Measurements from ENCODE around the gene RTP3. TPM values are rescaled to one million over a fixed set of nuclear protein-coding genes. Genes with fewer than 3 reads are reported as not detected.
"Not testable (repeated sequence)": the region's sequence is repeated elsewhere in the genome, so short reads cannot be mapped to it uniquely, and the experiment has no call there.

Gene RTP3
- total and polyA plus RNA-seq, 12 donors: not detected

DNA sequence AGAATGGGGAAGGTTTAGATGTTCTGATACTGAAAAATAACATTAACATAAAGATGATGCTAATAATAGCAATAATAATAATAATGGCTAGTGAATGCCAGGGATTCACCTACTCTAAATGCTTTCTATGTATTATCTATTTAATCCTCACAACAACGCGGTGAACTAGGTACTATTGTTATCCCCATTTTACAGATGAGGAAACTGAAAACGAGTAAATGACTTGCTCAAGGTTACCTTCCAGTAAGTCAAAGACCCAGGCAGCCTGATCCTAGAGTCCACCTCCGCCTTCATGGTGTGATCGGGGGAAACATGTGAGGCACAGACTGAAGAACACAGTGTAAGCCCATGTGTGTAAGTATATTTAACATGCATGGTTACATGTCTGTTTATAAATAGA lies 38.0 kb downstream of the RTP3 start:
- no peak overlapping the region for H3K27ac ChIP-seq
- no peak overlapping the region for H3K4me3 ChIP-seq
- no peaks in the 10 kb centered on the region for H3K27me3 ChIP-seq
- no peaks in the 10 kb centered on the region for H3K4me1 ChIP-seq (replicated peaks in 1 of 2)
- no peak for TF ChIP-seq POLR2A (IDR thresholded peaks at IDR 0.05)
- TF ChIP-seq, protein P1, sequence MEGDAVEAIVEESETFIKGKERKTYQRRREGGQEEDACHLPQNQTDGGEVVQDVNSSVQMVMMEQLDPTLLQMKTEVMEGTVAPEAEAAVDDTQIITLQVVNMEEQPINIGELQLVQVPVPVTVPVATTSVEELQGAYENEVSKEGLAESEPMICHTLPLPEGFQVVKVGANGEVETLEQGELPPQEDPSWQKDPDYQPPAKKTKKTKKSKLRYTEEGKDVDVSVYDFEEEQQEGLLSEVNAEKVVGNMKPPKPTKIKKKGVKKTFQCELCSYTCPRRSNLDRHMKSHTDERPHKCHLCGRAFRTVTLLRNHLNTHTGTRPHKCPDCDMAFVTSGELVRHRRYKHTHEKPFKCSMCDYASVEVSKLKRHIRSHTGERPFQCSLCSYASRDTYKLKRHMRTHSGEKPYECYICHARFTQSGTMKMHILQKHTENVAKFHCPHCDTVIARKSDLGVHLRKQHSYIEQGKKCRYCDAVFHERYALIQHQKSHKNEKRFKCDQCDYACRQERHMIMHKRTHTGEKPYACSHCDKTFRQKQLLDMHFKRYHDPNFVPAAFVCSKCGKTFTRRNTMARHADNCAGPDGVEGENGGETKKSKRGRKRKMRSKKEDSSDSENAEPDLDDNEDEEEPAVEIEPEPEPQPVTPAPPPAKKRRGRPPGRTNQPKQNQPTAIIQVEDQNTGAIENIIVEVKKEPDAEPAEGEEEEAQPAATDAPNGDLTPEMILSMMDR (IDR thresholded peaks at IDR 0.05): no peak
- no peak for DNase-seq
- H3K9me3 ChIP-seq (replicated peaks in 1 of 3): no peaks in the 10 kb centered on the region
- no peaks in the 10 kb centered on the region for H3K36me3 ChIP-seq (replicated peaks in 1 of 2)
- intact Hi-C loops (cut with DNase I): no loop called here
- WGBS, 4 donors: 86 to 92% (median 87%) methylated on average over 5 of the region's 5 CpGs

DNA sequence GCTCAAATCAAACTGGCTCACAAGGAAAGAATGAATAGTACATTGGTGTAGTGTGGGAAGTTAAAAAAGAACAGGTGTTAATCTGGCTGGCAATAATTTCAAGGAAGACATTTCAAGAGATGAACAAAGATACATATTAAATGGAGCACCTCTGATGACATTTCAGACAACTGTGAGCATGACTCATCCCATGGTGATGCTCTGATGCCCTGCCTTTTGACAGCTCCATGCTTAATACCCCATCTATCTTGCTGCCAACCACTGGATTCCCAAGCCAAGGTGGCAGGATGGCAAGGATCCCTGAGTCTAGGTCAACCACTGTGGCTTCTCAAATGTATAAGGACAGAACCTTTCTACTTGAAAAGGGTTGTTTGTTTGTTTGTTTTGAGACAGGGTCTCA lies 39.0 kb downstream of the RTP3 start:
- no peaks in the 10 kb centered on the region for H3K36me3 ChIP-seq (replicated peaks in 1 of 2)
- intact Hi-C loops (cut with DNase I): no loop called here
- no peak for DNase-seq
- no peaks in the 10 kb centered on the region for H3K4me1 ChIP-seq (replicated peaks in 1 of 2)
- no peak overlapping the region for H3K27ac ChIP-seq
- H3K27me3 ChIP-seq: no peaks in the 10 kb centered on the region
- no peak for TF ChIP-seq POLR2A (IDR thresholded peaks at IDR 0.05)
- TF ChIP-seq, protein P1 (IDR thresholded peaks at IDR 0.05): no peak
- H3K9me3 ChIP-seq (replicated peaks in 1 of 3): no peaks in the 10 kb centered on the region
- H3K4me3 ChIP-seq: no peak overlapping the region

DNA sequence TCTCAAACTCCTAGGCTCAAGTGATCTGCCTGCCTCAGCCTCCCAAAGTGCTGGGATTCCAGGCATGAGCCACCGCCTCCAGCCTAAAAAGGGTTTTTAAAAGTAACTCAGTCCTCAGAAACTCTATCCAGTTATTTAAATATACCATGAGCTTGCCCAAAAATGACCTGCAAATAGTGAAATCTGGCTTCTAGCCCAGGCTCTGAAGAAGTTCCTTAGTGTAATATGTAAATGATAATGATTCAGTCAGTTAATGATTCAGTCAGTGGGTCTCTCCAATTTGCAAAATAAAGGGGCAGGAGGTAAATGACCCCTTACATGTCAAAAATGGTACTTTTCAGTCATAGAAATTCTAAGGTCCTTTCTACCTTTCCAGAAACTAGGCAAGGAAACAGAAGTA lies 39.5 kb downstream of the RTP3 start:
- WGBS, 4 donors: 60 to 95% (median 82%) methylated on average over 1 of the region's 1 CpG
- Histone ChIP-seq H3K36me3 (replicated peaks in 1 of 2) (no peaks in the 10 kb centered on the region), H3K9me3 (replicated peaks in 1 of 3) (no peaks in the 10 kb centered on the region), H3K27ac (no peak overlapping the region), H3K27me3 (no peaks in the 10 kb centered on the region), H3K4me1 (replicated peaks in 1 of 2) (no peaks in the 10 kb centered on the region), H3K4me3 (no peak overlapping the region)
- DNase-seq: no peak
- intact Hi-C loops (cut with DNase I): no loop called here
- TF ChIP-seq POLR2A (IDR thresholded peaks at IDR 0.05): no peak
- TF ChIP-seq, protein P1 (IDR thresholded peaks at IDR 0.05): no peak

DNA sequence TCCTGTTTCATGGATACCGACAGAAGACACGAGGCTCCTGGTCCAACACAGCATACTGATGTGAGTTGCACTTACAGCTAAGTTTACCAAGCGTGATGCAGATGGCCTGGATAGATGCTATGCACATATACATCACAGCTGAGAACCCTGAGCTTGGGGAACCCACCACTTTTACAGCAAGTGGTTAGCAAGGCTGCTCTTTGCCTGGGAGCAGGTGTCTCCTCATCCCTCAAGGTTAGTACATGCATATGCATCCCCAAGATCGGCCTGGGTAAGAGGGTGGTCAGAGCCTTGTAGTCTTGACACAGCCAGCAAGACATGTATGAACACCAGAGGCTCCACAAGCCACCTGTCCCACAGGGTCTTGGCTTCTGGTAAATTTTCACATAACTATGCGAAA lies 40.0 kb downstream of the RTP3 start:
- no peak overlapping the region for H3K4me3 ChIP-seq
- TF ChIP-seq POLR2A (IDR thresholded peaks at IDR 0.05): no peak
- TF ChIP-seq, protein P1 (IDR thresholded peaks at IDR 0.05): no peak
- WGBS, 4 donors: 81 to 91% (median 87%) methylated on average over 4 to 5 of the region's 5 CpGs
- H3K36me3 ChIP-seq (replicated peaks in 1 of 2): no peaks in the 10 kb centered on the region
- no peak overlapping the region for H3K27ac ChIP-seq
- H3K27me3 ChIP-seq: no peaks in the 10 kb centered on the region
- no peaks in the 10 kb centered on the region for H3K4me1 ChIP-seq (replicated peaks in 1 of 2)
- DNase-seq: no peak
- no peaks in the 10 kb centered on the region for H3K9me3 ChIP-seq (replicated peaks in 1 of 3)
- intact Hi-C loops (cut with DNase I): no loop called here

DNA sequence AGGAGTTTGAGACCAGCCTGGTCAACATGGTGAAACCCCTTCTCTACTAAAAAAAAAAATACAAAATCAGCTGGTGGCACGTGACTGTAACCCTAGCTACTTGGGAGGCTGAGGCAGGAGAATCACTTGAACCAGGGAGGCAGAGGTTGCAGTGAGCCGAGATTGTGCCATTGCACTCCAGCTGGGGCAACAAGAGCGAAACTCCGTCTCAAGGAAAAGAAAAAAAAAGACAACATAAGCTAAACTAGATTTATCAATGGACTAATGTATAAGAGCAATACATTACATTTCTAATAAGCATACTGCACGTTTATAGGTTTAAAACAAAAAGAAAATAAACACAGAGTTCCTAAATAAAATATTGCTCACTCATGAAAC lies 40.6 kb downstream of the RTP3 start:
- WGBS, 4 donors: 54 to 62% (median 57%) methylated on average over 5 of the region's 5 CpGs
- H3K4me1 ChIP-seq (replicated peaks in 1 of 2); H3K4me3 ChIP-seq; H3K27me3 ChIP-seq; H3K27ac ChIP-seq; H3K36me3 ChIP-seq (replicated peaks in 1 of 2); H3K9me3 ChIP-seq (replicated peaks in 1 of 3); DNase-seq; intact Hi-C loops (cut with DNase I): not testable (repeated sequence)

Data from adrenal gland (tissue), 12 donors.